ENCODE results near the gene XPNPEP1. TPM values are rescaled to one million over a fixed set of nuclear protein-coding genes. Genes with fewer than 3 reads are reported as not detected.

Gene XPNPEP1
- total RNA-seq, 1 donor, result 123 TPM

GRCh38 chr10:109887243-109887642 is 36.1 kb downstream of the XPNPEP1 start:
- Histone ChIP-seq H3K36me3 (ENCODE audit: insufficient read depth, low read length) (peaks cover 38% of the 10 kb centered on the region), H3K4me2 (ENCODE audit: insufficient read depth, low read length) (no peak overlapping the region), H3K9me3 (ENCODE audit: low read depth, low read length) (no peaks in the 10 kb centered on the region), H3K4me3 (ENCODE audit: insufficient read depth, low read length) (no peak overlapping the region), H3K27me3 (ENCODE audit: insufficient read depth, low read length) (no peaks in the 10 kb centered on the region), H3K4me1 (ENCODE audit: insufficient read depth, low read length) (peaks cover 72% of the 10 kb centered on the region), H2AFZ (ENCODE audit: low read length) (no peak overlapping the region), H4K20me1 (ENCODE audit: insufficient read depth, low read length) (peaks cover 4% of the 10 kb centered on the region), H3K79me2 (ENCODE audit: insufficient read depth, low read length) (peaks cover 19% of the 10 kb centered on the region), H3K27ac (ENCODE audit: low read depth, low read length) (peak overlapping the region; percentile 86)
- TF ChIP-seq CTCF (IDR thresholded peaks at IDR 0.05; ENCODE audit: extremely low read depth, low read depth, low read length), result no peak
- no peak for DNase-seq (ENCODE audit: insufficient read length, low spot score, missing footprints)

DNA sequence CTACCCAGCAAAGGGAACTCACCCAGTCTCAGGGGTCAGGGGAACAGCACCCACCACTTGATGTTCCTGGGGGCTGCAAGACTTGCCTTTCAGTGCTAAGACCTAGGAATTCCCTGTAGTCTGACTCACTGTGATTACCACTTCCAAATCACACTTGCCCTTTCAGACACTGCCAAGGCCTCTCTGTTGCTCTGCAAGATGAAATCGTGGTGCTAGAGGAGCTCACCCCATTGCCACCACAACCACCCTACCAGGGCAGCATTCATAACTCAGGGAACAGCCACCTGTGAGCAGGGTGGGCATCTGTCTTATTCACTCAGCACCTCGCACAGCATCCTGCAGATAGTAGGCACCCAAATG is 36.5 kb downstream of the XPNPEP1 start:
- Histone ChIP-seq H3K4me1 (ENCODE audit: insufficient read depth, low read length) (peaks cover 67% of the 10 kb centered on the region), H3K27me3 (ENCODE audit: insufficient read depth, low read length) (no peaks in the 10 kb centered on the region), H3K27ac (ENCODE audit: low read depth, low read length) (peak overlapping the region; percentile 86), H3K36me3 (ENCODE audit: insufficient read depth, low read length) (peaks cover 43% of the 10 kb centered on the region), H2AFZ (ENCODE audit: low read length) (no peak overlapping the region), H3K9me3 (ENCODE audit: low read depth, low read length) (no peaks in the 10 kb centered on the region), H3K4me2 (ENCODE audit: insufficient read depth, low read length) (peak overlapping the region; percentile 16), H3K4me3 (ENCODE audit: insufficient read depth, low read length) (no peak overlapping the region), H3K79me2 (ENCODE audit: insufficient read depth, low read length) (peaks cover 16% of the 10 kb centered on the region), H4K20me1 (ENCODE audit: insufficient read depth, low read length) (no peaks in the 10 kb centered on the region)
- DNase-seq (ENCODE audit: insufficient read length, low spot score, missing footprints), result no peak
- no peak for TF ChIP-seq CTCF (IDR thresholded peaks at IDR 0.05; ENCODE audit: extremely low read depth, low read depth, low read length)

GRCh38 chr10:109886037-109886780 is 37.1 kb downstream of the XPNPEP1 start:
- Histone ChIP-seq H3K27ac (ENCODE audit: low read depth, low read length) (peak overlapping the region; percentile 86), H3K27me3 (ENCODE audit: insufficient read depth, low read length) (no peaks in the 10 kb centered on the region), H3K4me3 (ENCODE audit: insufficient read depth, low read length) (no peak overlapping the region), H3K36me3 (ENCODE audit: insufficient read depth, low read length) (peaks cover 45% of the 10 kb centered on the region), H3K4me2 (ENCODE audit: insufficient read depth, low read length) (peak overlapping the region; percentile 16), H3K4me1 (ENCODE audit: insufficient read depth, low read length) (peaks cover 61% of the 10 kb centered on the region), H4K20me1 (ENCODE audit: insufficient read depth, low read length) (no peaks in the 10 kb centered on the region), H2AFZ (ENCODE audit: low read length) (no peak overlapping the region), H3K9me3 (ENCODE audit: low read depth, low read length) (no peaks in the 10 kb centered on the region), H3K79me2 (ENCODE audit: insufficient read depth, low read length) (peaks cover 14% of the 10 kb centered on the region)
- no peak for TF ChIP-seq CTCF (IDR thresholded peaks at IDR 0.05; ENCODE audit: extremely low read depth, low read depth, low read length)
- peak; percentile 87 for DNase-seq (ENCODE audit: insufficient read length, low spot score, missing footprints)

DNA sequence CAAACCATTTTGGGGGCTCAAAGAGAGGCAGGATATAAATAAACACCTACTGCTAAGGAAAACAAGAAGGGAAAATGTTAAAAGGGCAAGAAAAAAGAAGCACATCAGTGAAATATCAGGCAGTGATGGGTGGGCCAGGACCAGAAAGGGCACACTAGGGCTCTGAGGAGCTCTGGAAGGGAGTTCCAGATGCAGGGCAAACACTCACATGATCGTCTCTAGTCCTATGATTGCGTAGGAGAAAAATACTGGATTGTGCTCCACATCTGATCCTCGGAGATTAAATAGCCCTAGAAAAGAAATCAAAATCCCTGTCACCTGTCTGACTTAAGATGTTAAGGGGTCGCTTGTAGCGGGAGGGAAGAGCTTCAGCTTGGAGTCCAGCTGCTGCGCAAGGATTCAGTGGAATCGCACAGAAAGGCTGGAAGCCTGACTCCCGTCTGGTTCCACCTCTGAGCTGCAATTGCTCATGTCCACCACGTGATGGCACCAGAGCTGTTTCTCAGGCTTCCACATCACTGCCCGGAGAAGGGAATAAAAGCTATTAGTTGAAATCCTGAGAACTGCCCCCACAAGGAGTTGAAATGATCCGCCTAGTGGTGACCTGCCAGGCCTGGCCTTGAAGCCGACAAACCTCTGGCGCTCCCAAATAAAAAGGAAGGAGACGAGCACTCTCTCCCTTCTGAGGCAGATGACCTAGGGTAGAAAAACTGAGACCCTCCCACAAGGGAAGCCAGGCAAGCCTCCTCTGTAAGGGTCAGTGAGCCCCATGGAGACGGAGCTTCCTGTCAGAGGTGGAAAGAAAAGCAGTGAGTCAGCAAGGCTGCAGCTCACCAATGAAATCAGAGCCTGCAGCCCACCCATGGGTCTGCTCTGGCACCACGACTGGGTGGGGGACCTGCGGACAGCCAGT is 39.2 kb downstream of the XPNPEP1 start:
- Histone ChIP-seq H3K36me3 (ENCODE audit: insufficient read depth, low read length) (peaks cover 53% of the 10 kb centered on the region), H3K4me1 (ENCODE audit: insufficient read depth, low read length) (peaks cover 41% of the 10 kb centered on the region), H4K20me1 (ENCODE audit: insufficient read depth, low read length) (no peaks in the 10 kb centered on the region), H3K27ac (ENCODE audit: low read depth, low read length) (peak overlapping the region; percentile 86), H3K9me3 (ENCODE audit: low read depth, low read length) (no peaks in the 10 kb centered on the region), H3K4me3 (ENCODE audit: insufficient read depth, low read length) (peak overlapping the region; percentile 22), H2AFZ (ENCODE audit: low read length) (peak overlapping the region; percentile 65), H3K27me3 (ENCODE audit: insufficient read depth, low read length) (no peaks in the 10 kb centered on the region), H3K79me2 (ENCODE audit: insufficient read depth, low read length) (peaks cover 14% of the 10 kb centered on the region), H3K4me2 (ENCODE audit: insufficient read depth, low read length) (peak overlapping the region; percentile 61)
- peak; percentile 100 for TF ChIP-seq CTCF (IDR thresholded peaks at IDR 0.05; ENCODE audit: extremely low read depth, low read depth, low read length)
- peak; percentile 95 for DNase-seq (ENCODE audit: insufficient read length, low spot score, missing footprints)

Measured in osteoblast (primary cell).